GDM1 (cell line): Measurements from ENCODE around the gene SMG1.
"Not testable (repeated sequence)": the region's sequence is repeated elsewhere in the genome, so short reads cannot be mapped to it uniquely, and the experiment has no call there.

Experiments
- DNase-seq: peaks from one replicate; lab custom pipeline; 2025; lab: John Stamatoyannopoulos, UW

The SMG1 gene

GRCh38 chr16:18933501-18933900 is 7.3 kb upstream of the SMG1 start:
- DNase-seq, result no peak

GRCh38 chr16:18932243-18932987 is 6.2 kb upstream of the SMG1 start:
- no peak for DNase-seq

- no peak for DNase-seq
These were observed 5.5 kb upstream of the SMG1 start for GRCh38 chr16:18931756-18932155.

- not testable (repeated sequence) for DNase-seq
These were observed 3.9 kb upstream of the SMG1 start for GRCh38 chr16:18930095-18930494.

GRCh38 chr16:18928073-18928472 is 1.9 kb upstream of the SMG1 start:
- not testable (repeated sequence) for DNase-seq

GRCh38 chr16:18925215-18925985 is 808 bp downstream of the SMG1 start:
- not testable (repeated sequence) for DNase-seq

GRCh38 chr16:18923935-18924334 is 2.3 kb downstream of the SMG1 start:
- not testable (repeated sequence) for DNase-seq

- not testable (repeated sequence) for DNase-seq
These were observed 3.1 kb downstream of the SMG1 start for GRCh38 chr16:18923124-18923523.

GRCh38 chr16:18909585-18909984 is 16.6 kb downstream of the SMG1 start:
- DNase-seq, result not testable (repeated sequence)

GRCh38 chr16:18908716-18909115 is 17.5 kb downstream of the SMG1 start:
- DNase-seq, result not testable (repeated sequence)

- DNase-seq, result not testable (repeated sequence)
These were observed 23.4 kb downstream of the SMG1 start for GRCh38 chr16:18902778-18903177.

GRCh38 chr16:18902044-18902443 is 24.2 kb downstream of the SMG1 start:
- DNase-seq, result not testable (repeated sequence)

- DNase-seq, result not testable (repeated sequence)
These were observed 25.0 kb downstream of the SMG1 start for GRCh38 chr16:18901194-18901593.

- DNase-seq, result not testable (repeated sequence)
These were observed 41.8 kb downstream of the SMG1 start for GRCh38 chr16:18884456-18884855.

GRCh38 chr16:18877734-18878133 is 48.5 kb downstream of the SMG1 start:
- not testable (repeated sequence) for DNase-seq

GRCh38 chr16:18877259-18877658 is 48.9 kb downstream of the SMG1 start:
- DNase-seq, result not testable (repeated sequence)

- not testable (repeated sequence) for DNase-seq
These were observed 49.9 kb downstream of the SMG1 start for GRCh38 chr16:18876301-18876700.

- DNase-seq, result not testable (repeated sequence)
These were observed 57.0 kb downstream of the SMG1 start for GRCh38 chr16:18869043-18869771.

- not testable (repeated sequence) for DNase-seq
These were observed 59.9 kb downstream of the SMG1 start for GRCh38 chr16:18866277-18866823.

GRCh38 chr16:18862891-18863290 is 63.3 kb downstream of the SMG1 start:
- DNase-seq, result not testable (repeated sequence)

- DNase-seq, result no peak
These were observed 71.0 kb downstream of the SMG1 start for GRCh38 chr16:18855196-18855595.

- DNase-seq, result no peak
These were observed 72.5 kb downstream of the SMG1 start for GRCh38 chr16:18853694-18854093.
